HepG2 (cell line): ENCODE measurements around the gene IVL.

ENCODE experiments used
- CEBPB ChIP-seq: IDR thresholded peaks from 2 replicates; pipeline ENCODE4 v1.6.1; 2011; ENCODE audit warnings: low read depth, low read length, improper control_type of control experiment, borderline replicate concordance
- CTCF ChIP-seq: sonication (generic); formaldehyde crosslinking; IDR thresholded peaks from 2 replicates; pipeline ENCODE4 v1.5.0; 2020; ENCODE audit warnings: mild to moderate bottlenecking, missing genetic modification reagents, moderate library complexity
- GATAD1 ChIP-seq: IDR thresholded peaks from 2 replicates; pipeline ENCODE4 v1.6.1; 2016; ENCODE audit warnings: missing genetic modification reagents, missing compliant biosample characterization
- HMGXB4 ChIP-seq, 2 experiments: sonication (generic) in 1 of 2; formaldehyde crosslinking in 1 of 2; IDR thresholded peaks; 2 replicates each; pipeline versions ENCODE4 v1.4.0 to v1.6.1; 2018 to 2020; ENCODE audit warnings: missing genetic modification reagents in 2 of 2, borderline replicate concordance in 1 of 2, low read depth in 1 of 2, mild to moderate bottlenecking in 1 of 2, missing biosample characterization in 1 of 2
- MYC ChIP-seq: sonication (generic); formaldehyde crosslinking; IDR thresholded peaks from 2 replicates; pipeline ENCODE4 v1.9.0; 2021; ENCODE audit warnings: missing genetic modification reagents, borderline replicate concordance
- SP2 ChIP-seq: sonication (generic); formaldehyde crosslinking; IDR thresholded peaks from 2 replicates; pipeline ENCODE4 v1.5.1; 2020; ENCODE audit warnings: mild to moderate bottlenecking, missing genetic modification reagents
- YY1 ChIP-seq: IDR thresholded peaks from 2 replicates; pipeline ENCODE4 v1.6.1; 2011; ENCODE audit warnings: low read length, low read depth, moderate library complexity, mild to moderate bottlenecking; ENCODE audit not compliant: insufficient read depth, insufficient replicate concordance
- ZHX2 ChIP-seq, 2 experiments: sonication (generic) in 1 of 2; formaldehyde crosslinking in 1 of 2; IDR thresholded peaks; 2 replicates each; pipeline versions ENCODE4 v1.6.1 to v1.9.0; 2014 to 2022; ENCODE audit warnings: antibody characterized with exemption in 1 of 2, borderline replicate concordance in 1 of 2, inconsistent platforms in 1 of 2, low read depth in 1 of 2, missing genetic modification reagents in 1 of 2
- ZNF121 ChIP-seq: sonication (generic); formaldehyde crosslinking; IDR thresholded peaks from 2 replicates; pipeline ENCODE4 v1.5.0; 2020; ENCODE audit warnings: mild to moderate bottlenecking, missing genetic modification reagents
- ZNF143 ChIP-seq: sonication (generic); formaldehyde crosslinking; IDR thresholded peaks from 2 replicates; pipeline ENCODE4 v1.4.0; 2020; ENCODE audit warnings: missing genetic modification reagents
- ZNF563 ChIP-seq: sonication (generic); formaldehyde crosslinking; IDR thresholded peaks from 2 replicates; pipeline ENCODE4 v1.8.0; 2022; ENCODE audit warnings: mild to moderate bottlenecking, moderate library complexity, missing genetic modification reagents
- ZNF607 ChIP-seq: sonication (generic); formaldehyde crosslinking; IDR thresholded peaks from 2 replicates; pipeline ENCODE4 v1.5.1; 2020; ENCODE audit warnings: missing genetic modification reagents, mild to moderate bottlenecking, borderline replicate concordance
- ZNF724P ChIP-seq: sonication (generic); formaldehyde crosslinking; IDR thresholded peaks from 2 replicates; pipeline ENCODE4 v1.8.0; 2022; ENCODE audit warnings: missing genetic modification reagents, borderline replicate concordance

- no peak for TF ChIP-seq GATAD1 (CRISPR knock-in tag)
- TF ChIP-seq CTCF (CRISPR knock-in tag): no peak
- TF ChIP-seq MYC (CRISPR knock-in tag): no peak
- TF ChIP-seq SP2: no peak
- TF ChIP-seq ZHX2 (IDR thresholded peaks at IDR 0.05; ENCODE audit: low read depth): no peak
- TF ChIP-seq ZHX2 (CRISPR knock-in tag; IDR thresholded peaks at IDR 0.05; ENCODE audit: borderline replicate concordance): no peak
- TF ChIP-seq YY1: no peak
- TF ChIP-seq ZNF121 (CRISPR knock-in tag): no peak
- no peak for TF ChIP-seq ZNF607 (CRISPR knock-in tag)
- TF ChIP-seq ZNF143 (CRISPR knock-in tag): no peak
- TF ChIP-seq HMGXB4 (CRISPR knock-in tag; IDR thresholded peaks at IDR 0.05; ENCODE audit: borderline replicate concordance in 1 of 2, low read depth in 1 of 2): no peak
- no peak for TF ChIP-seq ZNF724P (CRISPR knock-in tag)
- TF ChIP-seq CEBPB: no peak
- no peak for TF ChIP-seq ZNF563 (CRISPR knock-in tag)
Observed at GRCh38 chr1:152942161-152942560, 33.8 kb downstream of the IVL start.
